BE2C (cell line): ENCODE results near the gene DYNC1H1.

Experiments
- DNase-seq: peaks from one replicate; pipeline ENCODE4 v3.0.0-alpha.2; 2020
- H3K27me3 ChIP-seq: fragments of 250-450 bp; sonication (Bioruptor Pico); 2 replicates; pipeline ENCODE4 v1.5.1; 2020; ENCODE audit warnings: mild to moderate bottlenecking
- H3K36me3 ChIP-seq: fragments of 250-450 bp; sonication (Bioruptor Pico); 2 replicates; pipeline ENCODE4 v1.5.1; 2020; ENCODE audit warnings: mild to moderate bottlenecking
- H3K4me1 ChIP-seq: fragments of 250-450 bp; sonication (Bioruptor Pico); 2 replicates; pipeline ENCODE4 v1.5.1; 2020
- H3K4me3 ChIP-seq: 2 replicates; pipeline ENCODE4 v1.5.1; 2011; ENCODE audit warnings: low read depth, low read length
- H3K9me3 ChIP-seq: fragments of 250-450 bp; sonication (Bioruptor Pico); 2 replicates; pipeline ENCODE4 v1.5.1; 2020
- CTCF ChIP-seq: IDR thresholded peaks from 2 replicates; pipeline ENCODE4 v1.5.1; 2012; ENCODE audit warnings: mild to moderate bottlenecking, low read depth, low read length

DYNC1H1 gene

GRCh38 chr14:102037686-102038085 is 73.3 kb downstream of the DYNC1H1 start:
- no peaks in the 10 kb centered on the region for H3K4me1 ChIP-seq
- peaks cover 95% of the 10 kb centered on the region for H3K36me3 ChIP-seq
- H3K4me3 ChIP-seq: no peak overlapping the region
- H3K9me3 ChIP-seq: no peaks in the 10 kb centered on the region
- H3K27me3 ChIP-seq: no peaks in the 10 kb centered on the region
- DNase-seq: no peak
- no peak for TF ChIP-seq CTCF

GRCh38 chr14:102039157-102039556 is 74.8 kb downstream of the DYNC1H1 start:
- Histone ChIP-seq H3K9me3 (no peaks in the 10 kb centered on the region), H3K36me3 (peaks cover 93% of the 10 kb centered on the region), H3K27me3 (no peaks in the 10 kb centered on the region), H3K4me1 (no peaks in the 10 kb centered on the region), H3K4me3 (no peak overlapping the region)
- no peak for DNase-seq
- no peak for TF ChIP-seq CTCF

GRCh38 chr14:102040153-102040552 is 75.8 kb downstream of the DYNC1H1 start:
- peaks cover 94% of the 10 kb centered on the region for H3K36me3 ChIP-seq
- H3K9me3 ChIP-seq: no peaks in the 10 kb centered on the region
- no peak for TF ChIP-seq CTCF
- no peak overlapping the region for H3K4me3 ChIP-seq
- no peaks in the 10 kb centered on the region for H3K27me3 ChIP-seq
- no peak for DNase-seq
- no peaks in the 10 kb centered on the region for H3K4me1 ChIP-seq

GRCh38 chr14:102042699-102043098 is 78.3 kb downstream of the DYNC1H1 start:
- Histone ChIP-seq H3K27me3 (no peaks in the 10 kb centered on the region), H3K4me3 (no peak overlapping the region), H3K4me1 (no peaks in the 10 kb centered on the region), H3K9me3 (no peaks in the 10 kb centered on the region), H3K36me3 (peaks cover 85% of the 10 kb centered on the region)
- DNase-seq: no peak
- no peak for TF ChIP-seq CTCF

- Histone ChIP-seq H3K36me3 (peaks cover 85% of the 10 kb centered on the region), H3K9me3 (no peaks in the 10 kb centered on the region), H3K27me3 (no peaks in the 10 kb centered on the region), H3K4me1 (no peaks in the 10 kb centered on the region), H3K4me3 (no peak overlapping the region)
- no peak for DNase-seq
- TF ChIP-seq CTCF: no peak
Observed at GRCh38 chr14:102043251-102044025, 79.1 kb downstream of the DYNC1H1 start.

- no peak for DNase-seq
- peaks cover 85% of the 10 kb centered on the region for H3K36me3 ChIP-seq
- H3K4me3 ChIP-seq: no peak overlapping the region
- H3K27me3 ChIP-seq: no peaks in the 10 kb centered on the region
- no peaks in the 10 kb centered on the region for H3K9me3 ChIP-seq
- no peaks in the 10 kb centered on the region for H3K4me1 ChIP-seq
- no peak for TF ChIP-seq CTCF
Observed at GRCh38 chr14:102044566-102044965, 80.2 kb downstream of the DYNC1H1 start.
